ENCODE results near the gene OXT.
"Not testable (repeated sequence)": the region's sequence is repeated elsewhere in the genome, so short reads cannot be mapped to it uniquely, and the experiment has no call there.

OXT gene

DNA sequence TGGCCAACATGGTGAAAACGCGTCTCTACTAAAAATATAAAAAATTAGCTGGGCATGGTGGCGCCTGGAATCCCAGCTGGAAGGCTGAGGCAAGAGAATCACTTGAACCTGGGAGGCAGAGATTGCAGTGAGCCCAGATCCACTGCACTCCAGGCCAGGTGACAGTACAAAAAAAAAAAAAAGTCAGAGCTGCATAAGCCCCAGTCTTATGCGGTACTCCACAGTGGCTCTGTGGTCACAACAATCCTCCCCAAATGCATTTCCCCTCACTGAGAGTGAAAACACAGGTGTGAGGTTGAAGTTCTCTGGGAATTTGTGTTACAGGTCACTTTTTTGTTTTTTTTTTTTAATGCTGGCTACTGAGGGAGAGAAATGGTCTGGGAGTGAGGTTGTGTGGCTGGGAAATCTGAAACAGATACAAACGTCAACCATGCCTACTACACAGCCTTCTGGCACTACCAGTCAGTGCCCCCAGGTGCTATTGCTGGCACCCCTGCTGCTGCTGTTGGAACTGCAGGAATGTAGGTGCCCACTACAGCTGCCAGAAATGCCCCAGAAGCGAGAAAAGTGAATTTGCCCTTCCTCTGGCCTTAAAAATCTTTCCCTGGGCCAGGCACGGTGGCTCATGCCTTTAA, 19.9 kb upstream of the OXT start:
- no peak for DNase-seq

DNA sequence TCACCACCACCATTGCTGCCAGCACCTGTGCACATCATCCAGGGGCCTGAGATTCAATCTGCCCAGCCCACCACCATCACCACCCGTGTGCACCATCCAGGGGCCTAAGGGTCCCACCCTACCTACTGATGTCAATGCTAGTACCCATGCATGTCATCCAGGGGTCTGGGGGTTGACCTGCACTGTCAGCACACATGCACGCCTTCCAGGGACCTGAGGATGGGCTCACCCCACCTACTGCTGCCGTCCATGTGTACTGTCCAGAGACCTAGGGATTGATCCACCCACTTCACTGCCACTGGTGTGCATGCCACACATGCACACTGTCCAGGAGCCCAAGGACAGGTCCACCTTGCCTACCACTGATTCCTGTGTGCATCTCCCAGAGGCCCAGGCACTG, 11.9 kb upstream of the OXT start:
- no peak for DNase-seq

- DNase-seq = not testable (repeated sequence)
These were observed 7.3 kb upstream of the OXT start for GRCh38 chr20:3064119-3064518.

DNA sequence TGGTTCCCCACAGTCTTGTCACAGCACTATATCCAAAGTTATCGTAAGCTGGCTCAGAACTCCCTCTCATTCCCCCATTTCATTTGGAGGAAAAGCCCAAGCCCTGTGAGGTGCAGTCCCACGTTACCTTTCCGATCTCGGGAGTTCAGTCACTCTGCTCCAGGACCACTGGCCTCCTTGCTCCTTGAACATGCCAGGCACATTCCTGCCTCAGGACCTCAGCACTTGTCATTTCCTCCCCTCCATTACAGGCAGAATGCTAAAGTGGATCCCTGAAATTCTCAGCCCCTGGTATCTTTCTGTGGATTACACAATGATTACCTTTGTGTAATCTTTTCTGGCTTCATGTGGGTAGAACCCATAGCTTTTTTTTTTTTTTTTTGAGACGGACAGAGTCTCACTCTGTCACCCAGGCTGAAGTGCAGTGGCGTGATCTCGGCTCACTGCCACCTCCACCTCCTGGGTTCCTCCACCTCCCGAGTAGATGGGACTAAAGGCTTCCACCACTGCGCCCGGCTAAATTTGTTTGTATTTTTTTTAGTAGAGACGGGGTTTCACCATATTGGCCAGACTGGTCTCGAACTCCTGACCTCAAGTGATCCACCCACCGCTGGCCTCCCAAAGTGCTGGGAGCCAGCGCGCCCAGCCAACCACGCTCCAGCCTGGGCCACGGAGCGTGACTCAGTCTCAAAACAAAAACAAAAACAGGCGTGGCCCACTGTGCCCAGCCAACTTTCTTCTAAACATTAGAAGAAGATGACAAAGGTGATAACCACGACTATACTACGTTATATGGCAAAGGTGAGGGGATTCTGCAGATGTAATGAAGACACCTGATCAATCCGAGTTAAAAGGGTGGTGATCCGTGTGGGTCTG, 4.0 kb upstream of the OXT start:
- no peak for DNase-seq

DNA sequence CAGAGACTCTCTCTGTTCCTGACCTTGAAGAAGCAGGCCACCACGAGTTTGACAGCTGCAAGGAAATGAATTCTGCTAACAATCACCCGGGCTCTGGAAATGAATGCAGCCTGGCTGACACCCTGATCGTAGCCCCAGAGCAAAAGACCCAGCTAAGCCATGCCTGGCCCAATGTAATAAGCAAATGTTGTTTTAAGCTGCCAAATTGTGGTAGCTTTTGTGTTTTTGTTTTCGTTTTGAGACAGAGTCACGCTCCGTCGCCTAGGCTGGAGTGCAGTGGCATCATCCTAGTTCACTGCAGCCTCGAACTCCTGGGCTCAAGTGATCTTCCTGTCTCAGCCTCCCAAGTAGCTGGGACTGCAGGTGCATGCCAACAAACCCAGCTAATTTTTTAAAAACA, 3.3 kb upstream of the OXT start:
- DNase-seq = no peak

- DNase-seq = peak; percentile 50 to 63 (median 56)
These were observed 2.2 kb upstream of the OXT start for GRCh38 chr20:3068986-3069900.

- no peak for DNase-seq
These were observed 695 bp upstream of the OXT start for GRCh38 chr20:3070725-3071124.

- no peak for DNase-seq
These were observed 182 bp upstream of the OXT start for GRCh38 chr20:3071266-3071609.

- DNase-seq = no peak
These were observed 1.3 kb downstream of the OXT start for GRCh38 chr20:3072530-3073250.

- DNase-seq = not testable (repeated sequence)
These were observed 1.8 kb downstream of the OXT start for GRCh38 chr20:3073251-3073643.

DNA sequence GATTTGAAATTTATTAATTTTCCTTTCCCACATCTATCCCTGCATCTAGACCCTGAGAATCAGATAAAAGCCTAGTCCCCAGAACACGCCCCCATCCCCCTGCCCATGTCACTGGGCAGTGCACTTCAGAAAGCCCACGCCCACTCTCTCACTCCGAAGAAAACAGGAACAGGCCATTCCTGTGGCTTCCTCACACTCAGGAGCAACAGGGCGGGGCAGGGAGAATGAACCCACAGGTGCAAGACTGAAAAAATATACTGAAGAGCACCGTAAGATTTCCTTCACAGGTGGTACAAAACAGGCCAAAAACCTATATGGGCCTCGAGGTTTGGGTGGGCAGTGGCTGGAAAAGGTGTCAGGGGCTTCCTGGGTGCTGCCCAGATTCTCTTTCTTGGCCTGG, 3.4 kb downstream of the OXT start:
- DNase-seq = peak; percentile 49 to 64 (median 54)

GRCh38 chr20:3075315-3075714, 3.9 kb downstream of the OXT start:
- DNase-seq = not testable (repeated sequence)

DNA sequence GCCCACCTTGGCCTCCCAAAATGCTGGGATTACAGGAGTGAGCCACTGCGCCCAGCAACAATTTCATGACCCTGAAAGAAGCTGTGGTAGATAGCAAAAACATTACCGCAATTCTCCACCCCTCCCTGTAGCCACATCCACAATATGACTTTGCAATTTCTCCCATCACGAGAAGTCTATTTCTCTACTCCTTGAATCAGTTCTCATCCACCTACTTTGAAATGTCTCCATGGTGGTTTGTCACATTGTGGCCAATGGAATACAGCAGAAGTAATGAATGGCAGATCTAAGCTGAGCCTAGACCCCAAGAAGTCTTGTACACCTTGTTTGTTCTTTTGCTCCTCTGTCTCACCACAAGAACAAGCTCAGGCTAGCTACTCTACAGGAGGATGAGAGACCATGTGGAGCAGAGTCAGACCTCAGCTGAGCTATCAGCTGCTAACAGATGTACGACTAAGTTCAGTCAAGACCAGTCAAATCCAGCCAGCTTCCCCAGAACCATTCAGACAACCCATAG, 6.3 kb downstream of the OXT start:
- no peak for DNase-seq

- DNase-seq = peak; percentile 39 to 62 (median 49)
These were observed 9.5 kb downstream of the OXT start for GRCh38 chr20:3080939-3081388.

- no peak for DNase-seq
These were observed 10.2 kb downstream of the OXT start for GRCh38 chr20:3081641-3082040.

GRCh38 chr20:3082306-3082951, 11.0 kb downstream of the OXT start:
- DNase-seq = peak in 1 of 3 donors; percentile 46

GRCh38 chr20:3082955-3083952, 11.8 kb downstream of the OXT start:
- DNase-seq = peak in 1 of 3 donors; percentile 24

DNA sequence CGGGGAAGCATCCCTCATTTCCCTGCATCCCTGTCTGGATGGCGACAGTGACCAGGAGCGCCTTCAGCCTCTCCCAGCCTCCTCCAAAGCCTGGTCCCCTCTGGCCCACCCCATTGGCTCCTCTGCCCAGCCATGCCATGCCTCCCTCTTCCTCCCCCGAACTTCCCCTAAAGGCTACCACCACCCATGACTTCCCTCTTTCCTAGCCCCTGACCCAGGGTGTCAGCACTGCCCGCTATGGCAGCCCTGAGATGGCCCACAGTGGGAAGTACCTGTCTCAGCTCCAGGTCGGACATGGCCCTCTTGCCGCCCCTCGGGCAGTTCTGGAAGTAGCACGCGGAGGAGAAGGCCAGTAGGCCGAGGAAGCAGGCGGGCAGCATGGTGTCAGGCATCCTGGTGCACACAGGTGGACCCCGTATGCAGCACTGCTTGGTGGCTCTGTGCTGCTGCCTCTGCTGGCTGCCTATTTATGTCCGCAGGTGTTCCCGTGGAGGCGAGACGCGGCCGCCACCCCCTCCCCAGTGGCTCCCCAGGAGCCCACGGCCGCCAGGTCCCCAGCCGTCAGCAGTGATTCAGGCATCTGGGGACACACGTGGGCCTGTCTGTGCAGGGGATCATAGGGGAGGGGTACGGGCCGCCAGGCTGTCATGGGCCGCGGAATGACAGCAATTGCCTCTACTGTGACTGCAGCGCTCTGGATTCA, 13.0 kb downstream of the OXT start, which contains the start of gene AVP:
AVP (minus strand) TSS at position 442 of the 703 bp plus-strand sequence; CDS start at position 392, 50 bp downstream.
- DNase-seq = peak; percentile 32 to 54 (median 40)

DNA sequence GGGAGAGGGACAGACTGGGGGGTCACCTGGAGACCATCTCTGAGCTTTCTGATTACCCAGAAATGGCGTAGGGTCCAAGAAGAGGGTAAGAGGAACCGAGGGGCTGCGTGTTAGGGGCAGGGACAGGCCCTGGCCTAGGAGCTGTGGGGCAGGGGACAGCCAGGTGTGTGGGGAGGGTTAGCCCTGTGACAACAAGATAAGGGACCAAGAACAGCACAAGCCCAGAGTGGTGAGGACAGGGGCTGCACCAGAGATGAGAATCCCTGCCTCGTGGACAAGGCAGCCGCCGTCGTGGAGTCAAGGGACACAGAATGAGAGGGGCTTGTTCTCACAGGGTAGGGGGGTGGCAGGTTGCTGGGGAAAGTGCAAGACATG, 13.6 kb downstream of the OXT start:
- no peak for DNase-seq

Data from suppressor macrophage treated with lipopolysaccharide for 1 hour (primary cell).